HG03354 (cell line): ENCODE measurements around the gene CCDC169.
"Not testable (repeated sequence)": the region's sequence is repeated elsewhere in the genome, so short reads cannot be mapped to it uniquely, and the experiment has no call there.

Experiments
- ATAC-seq: cut with Tn5 transposase; IDR thresholded peaks from one replicate; pipeline ENCODE4 v1.9.1; 2021; ENCODE audit warnings: mild to moderate bottlenecking; ENCODE audit not compliant: unreplicated experiment, poor library complexity, severe bottlenecking

Gene CCDC169

DNA sequence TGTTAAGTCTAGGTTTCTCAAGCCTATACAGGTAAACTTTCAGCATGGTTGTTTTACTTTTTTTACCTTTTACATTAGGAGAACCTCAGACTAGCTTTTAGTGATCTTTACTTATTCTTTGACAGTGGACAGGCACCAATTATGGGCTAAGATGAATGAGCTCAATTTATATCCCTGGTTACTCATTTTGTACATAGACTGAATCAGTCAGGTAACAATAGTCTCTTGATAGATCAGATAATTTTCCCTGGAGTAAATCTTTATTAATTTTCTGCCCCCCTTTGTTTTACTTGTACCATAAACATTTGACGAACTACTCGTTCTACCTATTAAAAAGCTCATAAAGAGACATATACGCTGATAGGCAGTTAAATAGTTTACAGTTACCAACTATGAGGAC is 25.8 kb upstream of the CCDC169 start:
- ATAC-seq = no peak

DNA sequence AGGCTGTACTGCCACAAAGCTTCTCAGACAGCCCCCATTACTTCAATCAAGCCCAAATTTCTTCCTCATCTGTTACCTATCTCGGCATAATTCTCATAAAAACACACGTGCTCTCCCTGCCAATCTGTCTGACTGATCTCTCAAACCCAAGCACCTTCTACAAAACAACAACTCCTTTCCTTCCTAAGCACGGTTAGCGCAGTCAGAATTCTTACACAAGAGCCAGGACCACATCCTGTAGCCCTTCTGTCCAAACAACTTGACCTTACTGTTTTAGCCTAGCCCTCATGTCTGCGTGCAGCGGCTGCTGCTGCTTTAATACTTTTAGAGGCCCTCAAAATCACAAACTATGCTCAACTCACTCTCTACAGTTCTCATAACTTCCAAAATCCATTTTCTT is 22.2 kb upstream of the CCDC169 start:
- ATAC-seq = not testable (repeated sequence)

DNA sequence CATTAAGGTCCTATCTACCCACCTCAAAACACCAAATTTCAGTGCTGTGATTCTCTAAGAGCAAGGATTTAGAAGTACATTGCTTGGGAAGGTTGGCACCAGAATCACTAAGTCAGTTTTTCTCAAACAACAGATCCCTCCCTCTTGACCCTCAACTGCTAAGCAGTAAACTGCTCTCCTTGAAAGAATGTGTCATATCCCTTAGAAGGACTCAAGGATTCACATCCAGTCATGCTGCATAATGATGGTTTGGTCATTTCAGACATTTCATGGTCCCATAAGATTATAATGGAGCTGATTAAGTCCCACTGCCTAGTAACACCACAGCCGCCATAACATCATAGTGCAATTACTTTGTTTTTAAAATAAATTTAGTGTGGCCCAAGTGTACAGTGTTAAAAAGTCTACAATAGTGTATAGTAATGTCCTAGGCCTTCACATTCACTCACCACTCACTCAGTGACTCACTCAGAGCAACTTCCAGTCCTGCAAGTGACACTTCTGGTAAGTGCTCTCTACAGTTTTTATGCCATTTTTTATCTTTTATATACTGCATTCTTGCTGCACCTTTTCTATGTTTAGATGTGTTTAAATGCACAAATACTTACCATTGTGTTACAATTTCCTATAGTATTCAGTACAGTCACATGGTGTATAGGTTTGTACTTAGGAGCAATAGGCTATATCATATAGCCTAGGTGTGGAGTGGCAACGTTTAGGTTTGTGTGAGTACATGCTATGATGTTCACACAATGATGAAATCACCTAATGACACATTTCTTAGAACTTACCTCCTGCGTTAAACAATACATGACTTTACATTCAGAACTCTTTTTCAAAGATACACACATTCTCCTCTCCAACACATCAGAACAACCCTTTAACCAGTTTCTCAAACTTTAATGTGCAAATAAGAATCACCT is 15.7 kb upstream of the CCDC169 start:
- no peak for ATAC-seq

DNA sequence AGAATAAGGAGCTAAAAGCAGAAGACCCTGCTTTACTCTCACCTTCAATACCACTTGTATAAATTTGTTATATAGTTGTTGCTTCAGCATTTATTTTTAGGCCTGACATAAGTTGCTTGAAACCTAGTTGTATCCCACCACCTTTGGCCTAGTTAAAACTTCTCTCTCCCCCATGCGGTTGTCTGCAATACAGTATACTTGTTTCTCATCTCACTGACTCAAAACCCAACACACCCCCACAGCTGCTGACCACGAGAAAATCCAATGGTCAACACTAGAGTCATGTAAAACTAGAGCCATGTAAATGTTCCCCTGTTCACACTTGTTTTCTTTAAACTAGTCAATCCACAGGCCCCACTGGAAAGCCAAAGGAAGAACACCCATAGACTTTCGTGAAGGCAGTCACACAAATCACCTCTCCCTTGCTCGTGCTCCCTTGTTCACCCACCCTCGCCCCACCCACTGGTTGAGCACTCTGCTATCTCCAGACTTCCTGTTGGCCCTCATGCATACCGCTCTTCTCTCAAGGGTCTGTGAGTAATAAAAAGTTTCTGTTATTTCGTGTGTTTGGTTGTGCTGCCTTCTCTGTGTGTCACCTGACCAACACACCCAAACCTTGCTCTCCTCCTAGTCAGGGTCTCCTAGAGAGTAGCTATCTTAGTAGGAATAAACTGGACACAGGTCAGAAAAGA is 12.9 kb upstream of the CCDC169 start:
- no peak for ATAC-seq

DNA sequence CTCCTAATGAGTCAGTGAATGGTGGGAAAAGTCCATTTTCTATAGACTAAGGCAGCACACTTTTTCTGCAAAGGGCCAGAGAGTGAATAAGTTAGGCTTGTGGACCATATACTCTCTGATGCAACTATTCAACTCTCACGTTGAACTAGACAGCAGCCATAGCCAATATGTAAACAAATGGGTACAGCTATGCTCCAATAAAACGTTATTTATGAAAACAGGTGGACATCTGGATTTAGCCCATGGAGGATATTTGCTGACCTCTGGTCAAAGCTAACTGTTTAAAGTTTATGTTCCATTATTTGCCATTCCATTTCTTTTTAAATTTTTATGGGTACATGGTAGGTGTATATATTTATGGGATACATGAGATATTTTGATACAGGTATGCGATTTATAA is 4.7 kb upstream of the CCDC169 start:
- ATAC-seq = no peak

DNA sequence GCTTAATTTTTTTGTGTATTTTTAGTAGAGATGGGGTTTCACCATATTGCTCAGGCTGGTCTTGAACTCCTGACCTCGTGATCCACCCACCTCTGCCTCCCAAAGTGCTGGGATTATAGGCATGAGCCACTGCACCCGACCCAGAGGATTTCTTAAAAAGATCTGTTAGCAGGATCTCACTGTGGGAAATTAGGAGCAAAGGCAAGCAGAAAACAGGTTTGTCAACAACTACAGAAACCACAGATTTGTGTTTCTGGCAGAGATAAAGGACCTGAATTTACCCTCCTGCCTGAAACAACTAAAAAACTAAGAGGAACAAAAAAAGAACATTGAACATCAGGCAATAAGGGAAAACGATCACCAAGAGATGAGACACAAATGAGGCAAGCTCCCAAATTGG is 1.9 kb upstream of the CCDC169 start:
- ATAC-seq = not testable (repeated sequence)

DNA sequence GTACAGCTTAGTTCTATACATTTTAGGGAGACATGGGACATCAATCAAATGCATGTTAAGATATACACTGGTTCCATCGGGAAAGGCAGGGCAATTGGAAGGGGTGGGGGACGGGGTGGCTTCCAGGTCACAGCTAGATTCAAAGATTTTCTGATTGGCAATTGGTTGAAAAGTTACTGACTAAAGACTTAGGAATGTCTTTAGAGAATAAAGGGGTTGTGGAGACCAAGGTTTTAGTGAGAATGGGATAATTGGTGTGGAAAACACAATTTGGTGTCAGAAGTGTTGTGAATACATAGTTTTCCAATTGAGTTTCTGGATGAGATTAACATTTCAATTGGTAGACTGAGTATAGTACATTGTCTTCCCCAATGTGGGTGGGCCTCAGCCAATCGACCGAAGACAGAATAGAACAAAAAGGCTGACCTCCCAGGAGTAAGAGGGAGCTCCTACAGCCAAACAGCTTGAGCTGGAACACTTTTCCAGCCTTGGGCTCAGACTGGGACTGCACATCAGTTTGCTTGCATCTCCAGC is 988 bp upstream of the CCDC169 start:
- ATAC-seq = no peak

DNA sequence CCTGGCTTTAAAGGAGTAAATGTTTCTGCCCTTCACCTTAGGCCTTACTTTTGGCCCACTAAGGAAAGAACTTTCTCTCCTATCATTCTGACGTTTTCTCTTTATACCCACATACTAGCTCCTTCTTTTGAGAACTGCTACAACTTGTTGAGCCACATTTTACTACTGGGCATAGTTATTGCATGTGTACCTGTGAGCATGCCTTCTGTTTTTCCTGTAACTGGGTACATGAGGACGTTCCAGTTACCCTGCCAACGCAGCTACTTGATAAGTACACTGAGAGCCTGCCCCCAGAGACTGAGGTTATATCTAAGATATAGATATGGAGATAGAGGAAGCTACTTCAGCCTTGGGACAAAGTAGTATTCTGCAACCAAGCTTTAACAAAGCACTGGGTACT is 3.5 kb downstream of the CCDC169 start:
- ATAC-seq = no peak

DNA sequence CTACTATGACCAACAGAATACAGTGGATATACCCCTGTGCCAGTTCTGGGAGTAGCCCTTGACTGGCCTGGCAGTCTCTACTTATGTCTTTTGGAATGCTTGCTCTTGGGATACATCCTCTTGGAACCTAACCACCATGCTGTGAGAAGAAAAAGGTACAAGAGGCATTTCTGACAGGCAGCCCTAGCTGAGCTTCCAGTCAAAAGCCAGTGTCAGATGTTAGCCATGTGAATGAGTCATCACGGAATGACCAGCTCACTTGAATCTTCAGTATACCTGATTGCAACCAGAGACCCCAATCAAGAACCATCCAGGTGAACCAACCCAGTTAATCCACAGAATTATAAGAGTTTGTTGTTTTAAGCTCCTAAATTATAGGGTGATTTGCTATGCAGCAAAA is 4.1 kb downstream of the CCDC169 start:
- no peak for ATAC-seq

DNA sequence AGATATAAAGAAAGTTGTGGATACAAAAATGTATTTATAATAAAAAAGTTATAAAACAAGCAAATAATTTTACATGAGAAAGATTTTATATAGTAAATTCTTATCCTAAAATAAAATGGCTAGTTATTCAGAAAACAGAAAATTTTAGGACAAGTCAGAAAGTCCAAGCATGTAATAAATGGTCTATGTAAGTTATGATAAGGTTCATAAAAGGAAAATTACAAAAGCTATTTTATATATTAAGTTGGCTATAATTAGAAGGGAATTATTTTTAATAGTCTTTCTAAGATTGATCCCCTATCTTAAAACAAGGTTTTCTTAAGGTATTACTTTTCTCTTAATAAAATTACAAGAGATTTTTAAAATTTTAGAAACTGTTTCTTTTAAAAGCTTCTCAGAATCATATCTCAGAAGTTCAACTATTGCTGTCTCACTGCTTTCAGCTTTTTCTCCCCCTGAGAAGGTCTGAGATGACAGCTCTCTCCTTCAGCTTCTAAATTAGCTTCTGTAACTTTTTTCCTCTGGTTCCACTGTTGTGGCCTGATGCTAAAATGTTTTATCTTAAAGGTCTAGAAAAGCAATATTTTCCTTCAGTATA is 8.7 kb downstream of the CCDC169 start:
- no peak for ATAC-seq

DNA sequence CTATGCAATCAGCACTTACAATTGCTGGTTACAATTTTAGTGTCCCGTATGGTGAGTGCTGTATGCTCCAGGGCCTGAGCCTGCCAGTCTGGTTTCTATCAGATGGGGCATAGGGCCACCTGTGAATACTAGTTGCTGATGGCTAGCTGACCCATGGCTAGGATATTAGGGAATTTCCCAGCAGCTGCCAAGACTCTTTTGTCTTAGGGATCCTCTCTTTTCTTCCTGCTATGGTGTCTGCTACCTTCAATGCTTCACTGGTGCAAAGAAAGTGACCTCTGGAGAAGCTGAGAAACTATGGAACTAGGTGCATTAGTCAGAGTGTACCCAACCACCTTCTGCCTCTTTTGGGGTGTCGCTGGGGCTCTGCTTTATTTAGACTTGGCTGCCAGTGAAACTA is 11.6 kb downstream of the CCDC169 start:
- ATAC-seq = no peak

DNA sequence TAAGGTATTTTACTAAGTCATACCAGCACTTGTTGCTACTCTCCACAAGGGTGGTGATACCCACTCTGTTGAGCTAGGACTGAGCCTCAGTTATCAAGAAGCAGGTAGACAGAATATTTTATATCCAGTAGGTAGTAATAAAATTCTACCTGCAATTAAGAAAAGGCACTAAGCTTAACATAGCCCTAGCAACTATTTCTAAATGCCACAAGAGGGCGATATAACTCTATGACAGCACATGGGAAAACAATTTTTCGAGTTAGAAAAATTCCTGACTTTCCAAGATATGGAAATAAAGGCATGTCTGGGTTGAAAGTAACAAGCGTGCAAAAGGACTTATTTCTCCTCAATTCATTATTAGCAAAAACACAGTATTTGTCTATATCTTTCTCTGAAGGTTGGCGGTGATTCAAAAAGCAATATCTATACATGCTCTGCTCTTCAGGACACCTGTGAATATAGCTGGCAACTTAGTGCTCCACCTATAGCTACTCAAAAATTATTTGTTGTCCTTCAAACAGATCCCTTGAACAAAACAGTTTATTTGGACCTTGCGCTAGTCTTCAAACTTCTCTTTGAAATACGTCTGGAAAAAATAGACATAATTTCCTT is 14.7 kb downstream of the CCDC169 start:
- no peak for ATAC-seq

DNA sequence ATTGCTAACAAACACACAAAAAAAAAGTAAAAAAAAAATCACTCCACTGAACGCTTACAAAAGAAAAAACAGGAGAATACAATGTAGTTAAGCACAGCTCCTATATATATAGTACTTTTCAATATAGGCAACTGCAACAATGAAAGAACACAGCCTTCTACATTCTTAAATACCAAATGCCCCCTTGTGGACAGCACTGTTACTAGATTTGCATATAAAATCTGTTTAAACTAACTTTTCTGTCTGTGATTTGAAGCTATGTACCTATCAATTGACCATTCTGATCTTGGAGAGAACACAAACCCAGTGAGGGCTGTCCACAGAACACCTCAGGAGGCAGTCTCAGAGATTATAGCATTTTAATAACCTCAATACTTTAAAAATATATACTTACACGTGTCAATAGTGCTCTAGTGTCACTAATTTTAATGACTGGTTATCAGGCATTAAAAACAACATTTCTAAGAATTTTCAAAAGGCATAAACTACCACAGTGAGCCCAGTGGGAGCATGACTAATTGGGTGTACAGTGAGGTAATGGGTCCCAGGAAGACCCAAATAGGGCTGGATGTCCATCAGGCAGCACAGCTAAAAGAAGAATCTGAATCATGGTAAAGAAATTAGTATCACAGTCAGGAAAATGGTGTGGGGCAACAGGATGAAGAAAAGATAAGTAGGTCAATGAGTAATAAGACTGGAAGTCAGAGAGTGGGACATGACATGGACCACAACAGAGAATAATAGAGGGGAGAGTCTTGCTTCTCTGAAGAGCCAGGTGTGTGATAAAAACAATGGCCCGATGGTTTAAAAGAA is 22.2 kb downstream of the CCDC169 start:
- ATAC-seq = peak; percentile 58

DNA sequence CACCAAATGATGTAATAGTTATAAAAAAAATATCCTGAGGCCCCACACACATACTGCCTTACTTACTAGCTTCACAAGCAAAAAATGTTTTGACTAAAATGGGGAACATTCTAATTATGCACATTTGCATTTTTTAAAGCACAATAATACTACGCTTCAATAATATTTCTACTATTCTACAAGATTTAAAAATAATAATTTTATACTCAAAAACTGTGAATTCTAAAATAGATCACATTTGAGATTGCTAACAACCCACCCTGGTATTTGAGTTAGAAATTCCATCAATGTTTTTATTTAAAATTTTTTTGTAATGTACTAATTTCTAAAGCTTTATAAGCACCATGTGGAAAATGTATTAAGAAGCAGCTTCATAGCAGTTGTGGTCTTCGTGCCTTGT is 24.2 kb downstream of the CCDC169 start:
- no peak for ATAC-seq

DNA sequence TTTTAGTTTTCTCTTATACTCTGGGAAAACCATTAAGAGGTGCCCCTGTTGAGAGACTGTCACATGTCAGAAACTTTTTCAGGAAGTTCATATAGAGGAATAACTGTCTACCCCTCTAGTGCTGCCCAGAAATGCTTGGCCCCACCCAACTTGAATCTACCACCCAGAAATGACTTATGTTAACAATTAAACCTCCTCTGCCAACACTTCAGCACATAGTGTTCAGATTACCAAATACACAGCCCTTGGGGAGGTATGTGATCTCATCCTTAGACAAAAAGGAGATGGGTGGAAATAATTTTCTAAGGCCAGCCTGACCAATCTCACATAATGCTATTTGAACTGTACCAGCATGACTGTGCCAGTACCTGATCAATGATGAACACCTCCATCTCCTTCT is 35.6 kb downstream of the CCDC169 start:
- no peak for ATAC-seq

DNA sequence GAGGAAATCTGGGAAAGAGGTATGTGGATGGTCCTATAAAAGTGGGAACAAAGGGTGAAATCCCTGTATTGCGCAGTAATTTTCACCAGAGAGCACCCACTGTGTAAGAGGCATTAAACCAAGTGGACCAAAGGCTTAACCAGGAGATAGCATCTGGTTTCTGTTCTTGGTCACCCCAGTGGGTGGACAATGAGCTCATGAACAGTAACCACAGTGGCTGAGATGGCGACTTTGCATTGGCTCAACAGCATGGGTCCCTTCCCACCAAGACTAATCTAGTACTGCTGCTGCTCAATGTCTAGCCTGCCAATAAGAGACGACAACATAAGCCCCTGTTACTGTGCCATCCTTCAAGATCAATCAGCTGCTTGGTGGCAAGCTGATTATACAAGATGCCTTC is 36.6 kb downstream of the CCDC169 start:
- ATAC-seq = no peak

DNA sequence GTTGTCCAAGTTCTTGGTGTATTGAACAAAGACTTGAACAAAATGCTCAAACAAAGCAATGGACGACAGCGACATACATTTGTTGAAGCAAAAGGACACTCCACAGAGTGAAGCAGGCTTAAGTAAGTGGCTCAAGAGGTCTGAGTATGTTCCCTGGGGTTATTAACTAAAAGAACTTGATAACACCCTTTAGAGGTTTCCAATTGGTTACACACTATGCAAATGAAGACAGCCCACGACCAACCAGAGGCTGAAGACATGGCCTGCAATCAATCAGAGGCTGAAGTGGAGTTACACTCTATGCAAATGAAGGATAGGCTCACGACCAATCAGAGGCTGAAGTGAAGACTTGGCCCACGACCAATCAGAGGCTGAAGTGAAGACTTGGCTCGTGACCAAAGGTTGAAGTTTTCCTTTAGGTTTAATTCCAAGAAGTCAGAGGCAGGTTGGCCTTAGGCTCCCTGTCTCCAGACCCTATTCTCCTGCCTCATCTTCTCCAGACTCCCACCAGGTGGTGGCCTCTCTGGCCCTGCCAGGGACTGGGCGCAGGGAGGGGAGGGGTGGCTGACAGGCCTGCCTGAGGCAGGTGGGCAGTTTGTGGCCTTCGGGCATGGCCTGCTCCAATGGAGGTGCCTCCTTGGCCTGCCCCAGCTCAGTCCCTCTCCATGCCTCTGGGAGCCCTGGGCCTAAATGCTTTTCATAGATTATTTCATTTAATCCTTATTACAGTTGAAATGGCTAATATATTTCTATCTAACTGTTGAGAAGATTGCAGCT is 38.1 kb downstream of the CCDC169 start:
- no peak for ATAC-seq

DNA sequence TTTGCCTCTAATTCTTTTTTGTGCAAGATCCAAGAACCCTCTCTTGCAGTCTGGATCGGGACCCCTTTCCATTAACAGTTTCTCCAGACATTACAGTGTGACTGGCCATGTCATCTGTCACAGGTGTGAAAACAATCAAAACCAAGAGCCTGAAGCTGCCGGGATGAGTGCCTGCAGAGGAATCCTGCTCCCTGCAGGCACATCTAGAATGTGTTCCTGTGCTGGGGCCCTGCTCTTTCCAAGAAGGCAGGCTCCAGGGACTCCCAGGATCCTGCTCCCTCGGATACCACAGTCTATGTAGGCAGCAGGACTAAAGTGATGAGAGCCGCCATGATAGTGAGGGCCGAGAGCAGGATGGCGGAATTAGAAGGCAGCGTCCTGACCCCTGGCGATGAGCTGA is 38.8 kb downstream of the CCDC169 start:
- ATAC-seq = no peak

DNA sequence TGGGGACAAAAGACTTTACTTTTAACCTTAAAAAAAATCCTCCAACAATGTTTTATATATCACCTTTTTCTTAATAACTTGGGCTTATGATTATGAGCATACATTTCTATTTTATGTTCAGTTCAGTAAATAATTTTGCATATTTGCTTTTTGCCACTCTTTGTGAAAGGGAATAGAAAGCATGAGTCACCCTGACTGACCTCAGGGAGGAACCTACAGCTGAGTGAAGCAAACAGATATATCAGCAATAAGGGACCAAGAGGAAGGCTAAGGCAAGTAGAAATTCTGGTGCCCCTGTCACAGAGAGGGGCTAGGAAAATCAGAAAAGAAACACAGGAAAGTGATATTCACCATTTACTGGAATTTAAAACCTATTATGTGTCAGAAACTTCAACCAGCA is 46.1 kb downstream of the CCDC169 start:
- no peak for ATAC-seq
